Tibial nerve (tissue), 3 donors: ENCODE measurements around the gene ATP6V0E2.

ENCODE experiments used
- CTCF ChIP-seq, 5 experiments: fragments of 200-600 bp in 3 of 5; fragments of 450-650 bp in 2 of 5; sonication (generic) in 3 of 5; IDR thresholded peaks; one replicate each; pipeline ENCODE4 v1.5.1; 2016 to 2019; ENCODE audit warnings: antibody characterized with exemption in 5 of 5, mild to moderate bottlenecking in 3 of 5, moderate library complexity in 2 of 5
- POLR2A ChIP-seq, 2 donors: fragments of 450-650 bp; IDR thresholded peaks; one replicate each; pipeline ENCODE4 v1.6.1; 2017; ENCODE audit warnings: antibody characterized with exemption in 2 of 2, mild to moderate bottlenecking in 2 of 2, moderate library complexity in 2 of 2

GRCh38 chr7:149838224-149838991 lies 35.4 kb upstream of the ATP6V0E2 start, which contains the start of gene ZNF862:
- TF ChIP-seq POLR2A (IDR thresholded peaks at IDR 0.05) = peak; percentile 41 to 88
- peak in 1 of 5 experiments; percentile 46 for TF ChIP-seq CTCF (IDR thresholded peaks at IDR 0.05)
